Right forelimb (tissue), 1 donor: ENCODE measurements around the gene XPO5.

Experiments used
- DNase-seq: peaks from one replicate; pipeline ENCODE4 v3.0.0-alpha.2; 2018

The XPO5 gene

GRCh38 chr6:43496370-43497128 is 79.3 kb downstream of the XPO5 start:
- DNase-seq = no peak

DNA sequence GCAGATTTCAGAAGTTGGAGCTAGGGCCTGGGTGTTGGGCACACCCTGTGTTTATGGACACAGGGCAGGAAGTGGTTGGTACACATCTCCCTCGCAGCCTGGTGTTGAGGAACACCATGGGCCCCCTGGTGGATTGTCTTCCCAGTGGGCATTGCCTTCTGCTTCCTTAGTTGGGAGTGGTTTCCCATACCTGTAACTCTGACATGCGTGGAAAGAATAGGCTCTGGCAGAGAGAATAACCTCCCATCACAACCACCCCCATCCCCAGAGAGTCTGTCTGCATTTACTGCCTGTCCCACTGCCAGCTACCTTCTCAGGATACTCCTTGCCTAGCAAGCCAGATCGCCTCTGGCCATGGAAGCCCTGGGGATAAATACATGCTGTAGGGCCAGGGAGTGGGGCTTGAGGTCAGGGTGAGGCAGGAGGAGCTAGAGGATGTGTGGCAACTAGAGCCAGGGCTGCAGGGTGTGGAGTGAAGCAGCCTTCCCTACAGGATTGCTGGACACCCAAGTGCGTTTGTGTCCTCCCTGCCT is 80.4 kb downstream of the XPO5 start:
- DNase-seq = no peak

- no peak for DNase-seq
These were observed 81.1 kb downstream of the XPO5 start for GRCh38 chr6:43494766-43495165.

- DNase-seq = no peak
These were observed 81.5 kb downstream of the XPO5 start for GRCh38 chr6:43494321-43494720.

DNA sequence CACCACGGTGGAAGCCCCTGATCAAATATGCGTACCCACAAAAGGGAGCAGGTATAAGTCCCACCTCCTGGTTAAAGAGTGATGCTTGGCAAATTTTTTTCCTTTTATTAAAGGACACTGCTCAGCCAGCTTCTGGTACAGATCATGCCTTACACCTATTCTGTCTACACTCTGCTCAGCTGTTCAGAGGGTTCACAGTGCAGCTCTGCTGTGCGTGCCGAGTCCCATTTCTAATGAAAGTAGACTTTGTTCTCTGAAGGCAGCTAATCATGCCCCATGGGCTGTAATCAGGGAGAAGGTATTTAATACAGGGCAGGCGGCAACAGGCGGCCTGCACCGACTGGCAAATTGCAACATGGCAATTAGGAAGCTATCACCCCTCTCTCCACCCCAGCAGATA is 82.0 kb downstream of the XPO5 start:
- DNase-seq = no peak

DNA sequence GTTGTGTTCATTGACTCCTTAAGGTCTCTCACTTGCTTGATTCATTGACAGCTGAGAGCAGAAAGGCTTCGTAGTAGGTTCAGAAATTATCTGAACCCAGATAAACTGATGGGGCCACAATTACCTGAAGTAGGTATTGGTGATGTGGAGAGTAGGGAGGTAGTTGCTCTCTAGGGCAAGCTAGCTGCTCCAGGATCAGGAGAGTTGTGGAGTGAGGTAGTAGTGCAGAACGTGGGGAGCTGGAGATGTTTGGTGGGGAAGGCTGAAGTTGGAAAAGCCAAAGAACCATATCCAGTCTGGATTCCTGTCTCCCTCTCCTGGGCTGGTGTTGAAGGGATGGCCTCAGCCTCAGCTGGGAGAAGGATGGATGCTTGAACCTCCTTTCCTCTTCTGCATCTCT is 82.6 kb downstream of the XPO5 start:
- no peak for DNase-seq

DNA sequence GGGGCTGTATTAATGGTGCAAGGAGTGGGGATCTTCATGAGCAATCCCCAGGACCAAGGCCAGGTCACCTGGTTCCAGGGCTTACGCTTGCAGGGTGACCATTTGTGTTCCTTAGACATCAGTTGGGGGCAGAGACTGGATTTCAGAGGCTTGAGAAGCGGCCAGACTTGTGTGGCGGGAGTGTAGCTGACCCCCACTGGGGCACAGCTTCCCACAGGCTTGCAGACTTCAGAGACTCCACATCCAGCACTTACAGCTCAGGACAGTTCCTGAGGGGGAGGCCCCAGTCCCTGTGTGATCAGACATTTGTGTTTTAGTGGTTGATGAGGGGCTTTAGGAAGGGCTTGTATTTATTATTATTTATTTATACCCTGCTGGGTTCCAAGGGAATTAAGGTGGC is 83.2 kb downstream of the XPO5 start:
- DNase-seq = no peak

- DNase-seq = peak; percentile 79
These were observed 83.8 kb downstream of the XPO5 start for GRCh38 chr6:43491750-43492661.

GRCh38 chr6:43490523-43490939 is 85.3 kb downstream of the XPO5 start:
- no peak for DNase-seq

DNA sequence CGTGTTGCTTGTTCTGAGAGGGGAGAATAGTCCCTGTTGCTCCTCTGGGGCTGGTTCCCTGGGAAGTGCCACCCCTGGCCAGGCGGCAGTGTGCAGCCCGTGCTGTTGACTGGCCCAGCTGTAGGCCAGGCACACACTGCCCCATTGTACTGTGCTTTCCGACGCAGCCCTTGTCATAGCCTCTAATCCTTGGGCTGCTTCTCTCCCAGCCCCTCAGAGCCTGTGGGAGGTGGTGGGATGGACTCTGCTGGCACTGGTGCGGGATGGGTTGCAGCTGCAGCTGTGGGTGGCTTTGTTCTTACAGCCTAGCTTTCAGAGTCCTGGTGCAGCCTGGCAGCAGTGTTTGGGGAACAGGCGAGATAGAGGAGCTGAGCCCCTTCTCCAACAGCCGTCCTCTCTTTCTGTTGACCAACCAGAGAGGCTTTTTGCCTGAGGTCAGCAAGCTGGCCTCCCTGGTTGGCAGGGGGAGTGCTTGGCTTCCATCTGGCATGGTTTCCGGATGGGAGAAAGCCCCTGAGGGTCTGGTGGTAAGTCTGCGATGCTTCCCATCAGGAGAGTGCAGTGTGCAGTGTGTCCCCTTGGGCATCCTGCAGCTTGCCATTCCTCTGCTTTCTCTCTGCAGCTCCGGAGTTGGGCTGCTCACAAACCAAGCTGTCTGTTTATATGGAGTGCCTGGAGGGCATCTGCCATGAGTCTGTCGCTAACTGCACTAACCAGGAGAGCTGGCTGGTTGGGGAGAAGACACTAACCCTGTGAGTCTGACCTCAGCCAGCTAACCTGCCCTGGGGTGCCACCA is 86.4 kb downstream of the XPO5 start:
- no peak for DNase-seq

- DNase-seq = no peak
These were observed 87.1 kb downstream of the XPO5 start for GRCh38 chr6:43488667-43489276.

- DNase-seq = no peak
These were observed 94.1 kb downstream of the XPO5 start for GRCh38 chr6:43481591-43482236.

GRCh38 chr6:43481075-43481474 is 94.8 kb downstream of the XPO5 start:
- no peak for DNase-seq

GRCh38 chr6:43478008-43478372 is 97.8 kb downstream of the XPO5 start:
- DNase-seq = no peak

GRCh38 chr6:43477235-43478007 is 98.4 kb downstream of the XPO5 start, which contains the start of gene TJAP1:
TSS of gene TJAP1 (plus strand) at chr6:43477570. CDS start at chr6:43499002, 21,432 bp downstream.
- DNase-seq = peak; percentile 98

GRCh38 chr6:43476746-43477145 is 99.1 kb downstream of the XPO5 start:
- DNase-seq = no peak

DNA sequence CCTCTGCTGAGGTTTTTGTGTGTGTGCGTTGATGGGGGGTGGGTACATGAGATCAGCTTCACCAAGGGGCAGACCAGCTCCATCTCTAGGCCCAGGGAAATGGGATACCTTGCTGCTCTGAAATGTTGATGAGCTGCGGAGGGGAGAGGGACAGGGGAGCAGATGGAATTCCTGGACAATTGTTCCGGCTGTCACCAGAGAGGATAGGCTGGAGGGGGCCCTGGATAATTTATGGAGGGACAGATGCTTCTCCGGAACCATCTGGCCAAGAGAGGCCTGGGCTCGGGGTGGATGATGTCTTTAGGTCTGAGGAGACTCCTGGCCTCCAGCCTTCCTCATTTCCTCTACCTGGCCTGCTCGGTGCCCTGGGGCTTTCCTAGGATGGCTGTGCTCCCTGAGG is 100.3 kb downstream of the XPO5 start:
- no peak for DNase-seq

DNA sequence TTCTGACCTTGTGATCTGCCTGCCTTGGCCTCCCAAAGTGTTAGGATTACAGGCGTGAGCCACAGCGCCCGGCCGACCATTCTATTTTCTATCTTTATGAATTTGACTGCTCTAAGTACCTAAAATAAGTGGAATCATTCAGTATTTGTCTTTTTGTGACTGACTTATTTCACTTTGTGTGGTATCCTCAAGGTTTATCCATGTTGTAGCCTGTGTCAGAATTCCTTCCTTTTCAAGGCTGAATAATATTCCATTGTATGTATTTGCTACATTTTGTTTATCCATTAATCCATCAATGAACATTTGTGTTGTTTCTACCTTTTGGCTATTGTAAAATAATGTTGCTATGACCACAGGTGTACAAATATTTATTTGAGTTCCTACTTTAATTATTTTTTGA is 103.3 kb downstream of the XPO5 start:
- DNase-seq = no peak
